Epithelial cell of esophagus (primary cell): ENCODE data around the gene FAM222A.

ENCODE experiments used
- DNase-seq: peaks from one replicate; pipeline ENCODE4 v3.0.0; 2010; ENCODE audit warnings: low read depth
- H3K4me3 ChIP-seq: 2 replicates; pipeline ENCODE4 v1.5.1; 2011; ENCODE audit warnings: mild to moderate bottlenecking, low read length, control low read depth
- TF ChIP-seq, protein P1 (sequence below): IDR thresholded peaks from 2 replicates; pipeline ENCODE4 v1.5.1; 2011; ENCODE audit warnings: low read depth, mild to moderate bottlenecking, low read length, control low read depth, inconsistent platforms; ENCODE audit not compliant: insufficient read depth; ENCODE audit errors: missing control alignments

The FAM222A gene

DNA sequence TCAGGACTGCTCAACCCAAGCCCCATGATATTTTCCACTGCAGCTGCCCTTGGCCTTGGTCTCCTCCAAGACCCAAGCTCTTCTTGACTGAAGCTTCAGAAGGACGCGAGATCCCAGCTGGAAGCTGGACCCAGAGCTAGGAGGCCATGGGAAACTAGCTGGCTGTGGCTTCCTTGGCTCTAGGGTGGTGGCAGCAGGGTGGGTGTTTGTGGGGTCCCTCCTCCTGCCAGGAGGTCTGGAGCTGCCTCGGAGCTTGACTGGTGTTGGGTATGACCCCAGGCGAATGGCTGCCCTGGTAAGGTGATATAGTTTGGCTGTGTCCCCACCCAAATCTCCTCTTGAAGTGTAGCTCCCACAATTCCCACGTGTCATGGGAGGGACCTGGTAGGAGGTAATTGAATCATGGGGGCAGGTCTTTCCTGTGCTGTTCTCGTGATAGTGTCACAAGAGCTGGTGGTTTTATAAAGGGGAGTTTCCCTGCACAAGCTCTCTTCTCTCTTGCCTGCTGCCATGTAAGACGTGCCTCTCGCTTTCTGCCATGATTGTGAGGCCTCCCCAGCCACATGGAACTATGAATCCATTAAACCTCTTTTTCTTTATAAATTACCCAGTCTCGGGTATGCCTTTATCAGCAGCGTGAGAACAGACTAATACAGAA is 68.2 kb downstream of the FAM222A start:
- no peak overlapping the region for H3K4me3 ChIP-seq
- no peak for DNase-seq
- TF ChIP-seq, protein P1, sequence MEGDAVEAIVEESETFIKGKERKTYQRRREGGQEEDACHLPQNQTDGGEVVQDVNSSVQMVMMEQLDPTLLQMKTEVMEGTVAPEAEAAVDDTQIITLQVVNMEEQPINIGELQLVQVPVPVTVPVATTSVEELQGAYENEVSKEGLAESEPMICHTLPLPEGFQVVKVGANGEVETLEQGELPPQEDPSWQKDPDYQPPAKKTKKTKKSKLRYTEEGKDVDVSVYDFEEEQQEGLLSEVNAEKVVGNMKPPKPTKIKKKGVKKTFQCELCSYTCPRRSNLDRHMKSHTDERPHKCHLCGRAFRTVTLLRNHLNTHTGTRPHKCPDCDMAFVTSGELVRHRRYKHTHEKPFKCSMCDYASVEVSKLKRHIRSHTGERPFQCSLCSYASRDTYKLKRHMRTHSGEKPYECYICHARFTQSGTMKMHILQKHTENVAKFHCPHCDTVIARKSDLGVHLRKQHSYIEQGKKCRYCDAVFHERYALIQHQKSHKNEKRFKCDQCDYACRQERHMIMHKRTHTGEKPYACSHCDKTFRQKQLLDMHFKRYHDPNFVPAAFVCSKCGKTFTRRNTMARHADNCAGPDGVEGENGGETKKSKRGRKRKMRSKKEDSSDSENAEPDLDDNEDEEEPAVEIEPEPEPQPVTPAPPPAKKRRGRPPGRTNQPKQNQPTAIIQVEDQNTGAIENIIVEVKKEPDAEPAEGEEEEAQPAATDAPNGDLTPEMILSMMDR = no peak

DNA sequence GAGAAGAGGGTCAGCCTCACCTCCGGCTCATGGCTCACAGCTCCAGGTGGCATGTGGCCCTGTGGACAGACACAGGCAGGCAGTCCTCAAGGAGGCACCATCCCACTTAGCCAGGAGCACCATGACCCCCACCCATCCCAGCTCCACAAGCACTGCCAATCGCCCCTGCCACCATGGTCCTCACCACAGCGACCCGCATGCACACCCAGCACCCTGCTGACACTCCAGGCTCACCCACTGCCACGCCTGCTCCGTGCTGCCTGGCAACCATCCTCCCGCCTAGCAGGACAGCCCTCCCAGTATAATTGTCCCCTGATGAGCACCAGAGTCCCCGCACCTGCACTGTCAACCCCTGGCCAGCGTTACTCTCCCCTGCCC is 68.7 kb downstream of the FAM222A start:
- TF ChIP-seq, protein P1 = no peak
- H3K4me3 ChIP-seq = no peak overlapping the region
- no peak for DNase-seq

DNA sequence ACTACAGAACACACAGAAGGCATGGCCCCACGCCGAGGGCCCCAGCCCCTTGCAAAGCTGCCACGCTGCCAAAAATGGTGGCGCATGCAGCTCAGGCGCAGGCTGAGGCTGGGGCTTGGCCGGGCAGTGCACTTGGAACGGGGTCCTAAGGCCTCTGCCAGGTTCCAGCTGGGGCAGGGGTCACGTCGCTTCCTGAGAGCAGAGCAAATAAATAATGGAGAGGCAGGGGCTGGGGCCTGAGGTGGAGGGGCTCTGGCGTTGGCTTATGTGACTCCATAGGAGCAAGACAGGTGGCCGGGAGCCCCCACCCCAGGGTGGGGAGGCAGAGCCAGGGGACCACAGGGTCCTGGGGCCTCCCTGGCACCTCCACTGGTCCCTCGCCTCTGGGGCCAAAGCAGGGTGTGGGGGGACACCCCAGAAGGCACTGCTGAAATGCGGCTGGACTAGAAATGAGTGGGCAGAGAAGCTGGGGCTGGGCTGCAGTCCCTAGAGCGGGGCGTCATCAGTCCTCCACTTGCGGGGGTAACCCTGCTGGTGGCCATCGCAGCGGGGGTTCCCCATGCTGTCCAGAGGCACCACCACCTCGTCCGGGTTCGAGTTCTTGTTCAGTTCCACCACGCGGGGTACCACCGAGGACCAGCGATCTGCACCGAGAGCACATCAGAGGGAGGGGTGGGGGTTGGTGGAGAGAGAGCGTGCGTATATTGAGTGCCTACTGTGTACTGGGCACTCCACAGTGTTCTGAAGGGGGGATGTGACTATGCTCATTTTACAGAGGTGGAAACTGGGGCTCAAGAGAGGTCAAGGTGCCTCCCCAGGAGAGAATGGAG is 69.7 kb downstream of the FAM222A start:
- no peak for DNase-seq
- no peak overlapping the region for H3K4me3 ChIP-seq
- TF ChIP-seq, protein P1 = no peak

DNA sequence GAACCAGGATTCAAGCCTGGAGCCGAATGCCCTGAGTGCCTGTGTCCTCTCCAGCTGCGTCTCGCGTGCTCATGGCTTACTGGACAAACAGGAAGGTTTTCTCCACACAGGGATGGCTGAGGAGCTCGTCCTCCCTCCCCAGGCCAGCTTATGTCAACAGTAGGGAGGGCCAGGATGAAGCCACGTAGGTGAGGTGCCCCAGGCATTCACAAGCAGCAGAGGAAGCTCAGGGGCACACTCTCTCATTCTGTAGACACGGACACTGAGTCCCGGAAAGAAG is 70.3 kb downstream of the FAM222A start:
- TF ChIP-seq, protein P1 = no peak
- DNase-seq = peak; percentile 20
- no peak overlapping the region for H3K4me3 ChIP-seq

DNA sequence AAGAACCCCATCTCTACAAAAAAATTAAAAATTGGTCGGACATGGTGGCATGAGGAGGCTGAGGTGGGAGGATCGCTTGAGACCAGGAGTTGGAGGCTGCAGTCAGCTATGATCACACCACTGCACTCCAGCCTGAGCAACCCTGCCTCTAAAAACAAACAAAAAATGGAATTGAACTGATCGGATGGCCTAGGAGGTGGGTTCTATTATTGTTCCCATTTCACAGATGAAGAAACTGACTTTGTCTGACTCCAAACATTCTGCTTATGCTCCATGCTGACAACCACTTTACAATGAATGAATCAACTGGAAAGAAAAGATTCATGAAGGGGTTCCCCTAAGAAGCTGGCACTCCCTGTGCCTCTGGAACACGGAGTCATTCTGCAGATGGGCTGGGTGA is 72.2 kb downstream of the FAM222A start:
- H3K4me3 ChIP-seq = no peak overlapping the region
- TF ChIP-seq, protein P1 = no peak
- no peak for DNase-seq

DNA sequence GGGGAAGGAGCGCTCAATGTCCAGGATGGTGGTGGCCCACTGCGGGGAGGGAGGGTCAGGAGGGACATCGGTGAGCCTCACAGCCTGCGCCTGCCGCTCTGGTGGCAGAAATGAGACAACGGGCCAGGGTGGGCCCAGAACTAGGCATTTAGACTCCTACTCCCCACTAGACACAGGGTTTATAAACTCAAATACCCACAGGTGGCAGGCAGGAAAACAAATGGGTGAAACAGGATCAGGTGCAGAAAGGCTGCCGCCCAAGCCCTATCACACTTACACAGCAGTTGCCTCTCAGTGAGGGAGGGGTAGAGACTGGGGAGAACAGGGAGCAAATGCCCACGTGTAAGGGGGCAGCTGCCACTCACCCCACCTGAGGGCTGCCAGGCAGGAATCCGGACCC is 73.2 kb downstream of the FAM222A start:
- DNase-seq = no peak
- H3K4me3 ChIP-seq = no peak overlapping the region
- TF ChIP-seq, protein P1 = no peak
